ENCODE results near the gene CLCN7.

DNA sequence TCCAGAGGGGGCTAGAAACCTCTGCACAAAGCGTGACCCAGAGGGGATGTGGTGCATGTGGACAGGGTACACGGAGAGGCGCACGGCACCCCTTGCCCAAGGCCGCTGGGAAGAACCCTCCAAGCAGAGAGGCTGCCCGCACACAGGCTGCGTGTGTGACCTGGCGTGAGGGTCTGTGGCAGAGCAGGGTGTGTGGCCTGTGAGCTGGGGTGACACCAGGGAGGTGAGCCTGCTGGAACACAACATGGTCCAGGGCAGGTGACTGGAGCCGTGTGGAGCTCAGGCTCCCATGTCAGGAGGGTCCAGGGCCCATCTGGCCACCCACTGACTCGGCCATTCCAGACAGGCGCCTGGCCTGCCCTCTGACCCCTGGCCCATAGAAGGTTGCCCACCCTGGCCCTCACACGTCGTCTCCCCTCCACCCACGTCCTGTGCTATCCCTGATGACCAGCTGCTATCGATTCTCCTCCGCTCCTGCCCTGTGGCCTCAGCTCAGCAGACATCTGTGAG lies 43.9 kb upstream of the CLCN7 start:
- TF ChIP-seq, protein P1, sequence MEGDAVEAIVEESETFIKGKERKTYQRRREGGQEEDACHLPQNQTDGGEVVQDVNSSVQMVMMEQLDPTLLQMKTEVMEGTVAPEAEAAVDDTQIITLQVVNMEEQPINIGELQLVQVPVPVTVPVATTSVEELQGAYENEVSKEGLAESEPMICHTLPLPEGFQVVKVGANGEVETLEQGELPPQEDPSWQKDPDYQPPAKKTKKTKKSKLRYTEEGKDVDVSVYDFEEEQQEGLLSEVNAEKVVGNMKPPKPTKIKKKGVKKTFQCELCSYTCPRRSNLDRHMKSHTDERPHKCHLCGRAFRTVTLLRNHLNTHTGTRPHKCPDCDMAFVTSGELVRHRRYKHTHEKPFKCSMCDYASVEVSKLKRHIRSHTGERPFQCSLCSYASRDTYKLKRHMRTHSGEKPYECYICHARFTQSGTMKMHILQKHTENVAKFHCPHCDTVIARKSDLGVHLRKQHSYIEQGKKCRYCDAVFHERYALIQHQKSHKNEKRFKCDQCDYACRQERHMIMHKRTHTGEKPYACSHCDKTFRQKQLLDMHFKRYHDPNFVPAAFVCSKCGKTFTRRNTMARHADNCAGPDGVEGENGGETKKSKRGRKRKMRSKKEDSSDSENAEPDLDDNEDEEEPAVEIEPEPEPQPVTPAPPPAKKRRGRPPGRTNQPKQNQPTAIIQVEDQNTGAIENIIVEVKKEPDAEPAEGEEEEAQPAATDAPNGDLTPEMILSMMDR (IDR thresholded peaks at IDR 0.05), result no peak
- no peak for TF ChIP-seq POLR2A (IDR thresholded peaks at IDR 0.05)
- no peak for TF ChIP-seq POLR2AphosphoS5 (IDR thresholded peaks at IDR 0.05)

Measured in prostate gland (tissue), 2 donors.